Subcutaneous abdominal adipose tissue (tissue), 5 donors: ENCODE results near the gene MYBBP1A.

Experiments used
- H3K27ac ChIP-seq: one replicate; pipeline ENCODE4 v1.7.0; 2013; ENCODE audit warnings: low read depth, mild to moderate bottlenecking, inconsistent platforms, low read length, moderate library complexity
- H3K27me3 ChIP-seq, 5 donors: one replicate each; pipeline ENCODE4 v1.7.0; 2013; ENCODE audit warnings: low read length in 5 of 5, inconsistent platforms in 1 of 5; ENCODE audit not compliant: control insufficient read depth in 5 of 5, insufficient read depth in 4 of 5
- H3K36me3 ChIP-seq, 5 donors: one replicate each; pipeline ENCODE4 v1.7.0; 2013; ENCODE audit warnings: low read length in 5 of 5; ENCODE audit not compliant: control insufficient read depth in 5 of 5, insufficient read depth in 5 of 5
- H3K4me1 ChIP-seq, 5 donors: one replicate each; pipeline ENCODE4 v1.7.0; 2013; ENCODE audit warnings: low read length in 5 of 5, mild to moderate bottlenecking in 3 of 5, moderate library complexity in 1 of 5; ENCODE audit not compliant: control insufficient read depth in 5 of 5, insufficient read depth in 5 of 5
- H3K4me3 ChIP-seq, 5 donors: one replicate each; pipeline ENCODE4 v1.7.0; 2013; ENCODE audit warnings: low read length in 5 of 5, low read depth in 1 of 5
- H3K9ac ChIP-seq, 5 donors: one replicate each; pipeline ENCODE4 v1.7.0; 2013; ENCODE audit warnings: low read length in 5 of 5, mild to moderate bottlenecking in 4 of 5, moderate library complexity in 3 of 5
- H3K9me3 ChIP-seq, 5 donors: one replicate each; pipeline ENCODE4 v1.7.0; 2013; ENCODE audit warnings: low read length in 5 of 5; ENCODE audit not compliant: control insufficient read depth in 5 of 5
- donor health status: healthy.
- donor health status: healthy.
- donor health status: healthy.
- donor health status: healthy.
- donor health status: healthy.

Gene MYBBP1A

GRCh38 chr17:4560421-4560820, 5.2 kb upstream of the MYBBP1A start, which contains the start of gene GGT6:
TSS of gene GGT6 (minus strand) at chr17:4560577. CDS start at chr17:4560521, 56 bp downstream.
- Histone ChIP-seq H3K27me3 (no peaks in the 10 kb centered on the region), H3K4me3 (no peak within 1 kb of the TSS), H3K27ac (no peak within 1 kb of the TSS), H3K4me1 (peaks cover 0 to 16% (median 9%) of the 10 kb centered on the region in 5 donors), H3K9me3 (no peaks in the 10 kb centered on the region), H3K9ac (no peak within 1 kb of the TSS), H3K36me3 (no peaks in the 10 kb centered on the region)

- Histone ChIP-seq H3K4me1 (peaks cover 0 to 17% (median 10%) of the 10 kb centered on the region in 5 donors), H3K9ac (no peak overlapping the region), H3K27me3 (no peaks in the 10 kb centered on the region), H3K36me3 (no peaks in the 10 kb centered on the region), H3K27ac (no peak overlapping the region), H3K4me3 (no peak overlapping the region), H3K9me3 (no peaks in the 10 kb centered on the region)
These were observed 4.8 kb upstream of the MYBBP1A start for GRCh38 chr17:4559966-4560365.

DNA sequence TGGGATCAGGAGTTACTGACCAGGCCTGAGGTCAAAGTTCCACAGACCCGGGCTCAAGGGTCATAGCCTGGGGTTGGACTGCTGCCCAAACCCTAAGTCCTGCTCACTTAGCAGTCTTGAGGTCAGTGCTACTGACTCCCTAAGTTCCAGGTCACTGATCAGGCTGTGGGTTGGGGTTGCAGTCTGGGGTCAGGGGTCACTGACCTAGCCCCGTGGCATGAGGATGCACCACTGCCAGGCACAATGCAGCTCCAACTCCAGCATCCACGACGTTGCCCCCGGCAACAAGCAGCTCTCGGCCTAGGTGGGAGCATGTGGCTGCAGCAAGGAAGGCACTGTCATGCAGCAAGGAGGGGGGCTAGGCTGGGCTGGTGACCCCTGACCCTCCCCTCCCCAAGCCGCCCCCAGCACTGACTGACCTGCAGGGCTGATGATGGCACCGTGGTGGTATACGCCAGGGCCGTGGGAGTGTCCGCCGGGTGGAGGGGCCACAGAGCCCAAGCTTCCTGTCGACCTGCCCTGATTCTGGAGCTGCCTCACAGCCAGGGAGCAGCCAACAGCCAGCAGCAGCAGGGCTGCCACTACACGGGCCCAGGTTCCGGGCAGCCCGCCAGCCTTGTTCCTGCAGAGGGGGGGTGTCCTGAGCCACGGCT, 4.1 kb upstream of the MYBBP1A start:
- no peaks in the 10 kb centered on the region for H3K9me3 ChIP-seq
- no peak overlapping the region for H3K9ac ChIP-seq
- no peak overlapping the region for H3K27ac ChIP-seq
- H3K36me3 ChIP-seq = no peaks in the 10 kb centered on the region
- H3K27me3 ChIP-seq = no peaks in the 10 kb centered on the region
- H3K4me3 ChIP-seq = no peak overlapping the region
- H3K4me1 ChIP-seq = peaks cover 1 to 24% (median 17%) of the 10 kb centered on the region in 5 donors

GRCh38 chr17:4558347-4558971, 3.3 kb upstream of the MYBBP1A start:
- no peak overlapping the region for H3K4me3 ChIP-seq
- peaks cover 0 to 5% (median 4%) of the 10 kb centered on the region in 5 donors for H3K36me3 ChIP-seq
- no peak overlapping the region for H3K27ac ChIP-seq
- no peak overlapping the region for H3K9ac ChIP-seq
- no peaks in the 10 kb centered on the region for H3K9me3 ChIP-seq
- H3K27me3 ChIP-seq = no peaks in the 10 kb centered on the region
- peaks cover 3 to 32% (median 23%) of the 10 kb centered on the region in 5 donors for H3K4me1 ChIP-seq

DNA sequence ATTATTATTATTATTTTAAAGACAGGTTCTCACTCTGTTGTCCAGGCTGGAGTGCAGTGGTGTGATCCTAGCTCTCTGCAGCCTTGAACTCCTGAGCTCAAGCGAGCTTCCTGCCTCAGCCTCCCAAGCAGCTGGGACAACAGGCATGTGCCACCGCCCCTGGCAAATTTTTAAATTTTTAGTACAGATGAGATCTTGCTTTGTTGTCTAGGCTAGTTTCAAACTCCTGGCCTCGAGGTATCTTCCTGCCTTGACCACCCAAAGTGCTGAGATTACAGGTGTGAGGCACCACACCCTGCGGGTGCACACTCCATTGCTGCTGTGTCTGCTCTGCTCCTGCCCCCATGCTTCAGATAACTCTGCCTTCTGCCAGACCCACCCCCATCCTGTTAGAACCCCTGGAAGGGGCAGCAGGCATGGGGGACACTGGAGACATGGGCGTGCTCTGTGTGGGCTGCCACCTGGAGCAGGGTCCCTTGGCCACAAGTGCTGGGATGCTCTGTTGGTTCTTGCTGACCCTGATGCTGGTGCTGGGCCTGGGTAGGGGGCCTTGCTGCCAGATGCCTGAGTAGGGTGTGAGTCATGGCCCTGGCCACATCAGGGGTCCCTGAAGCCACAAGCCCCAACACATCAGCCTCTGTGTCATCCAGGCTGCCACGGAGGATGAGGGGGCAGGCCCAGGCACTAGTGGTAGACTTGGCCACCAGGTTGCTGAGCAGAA, 2.6 kb upstream of the MYBBP1A start:
- Histone ChIP-seq H3K4me3 (no peak overlapping the region), H3K27ac (no peak overlapping the region), H3K9ac (no peak overlapping the region), H3K9me3 (no peaks in the 10 kb centered on the region), H3K4me1 (peaks cover 3 to 33% (median 23%) of the 10 kb centered on the region in 5 donors), H3K36me3 (peaks cover 0 to 11% (median 10%) of the 10 kb centered on the region in 5 donors), H3K27me3 (no peaks in the 10 kb centered on the region)

DNA sequence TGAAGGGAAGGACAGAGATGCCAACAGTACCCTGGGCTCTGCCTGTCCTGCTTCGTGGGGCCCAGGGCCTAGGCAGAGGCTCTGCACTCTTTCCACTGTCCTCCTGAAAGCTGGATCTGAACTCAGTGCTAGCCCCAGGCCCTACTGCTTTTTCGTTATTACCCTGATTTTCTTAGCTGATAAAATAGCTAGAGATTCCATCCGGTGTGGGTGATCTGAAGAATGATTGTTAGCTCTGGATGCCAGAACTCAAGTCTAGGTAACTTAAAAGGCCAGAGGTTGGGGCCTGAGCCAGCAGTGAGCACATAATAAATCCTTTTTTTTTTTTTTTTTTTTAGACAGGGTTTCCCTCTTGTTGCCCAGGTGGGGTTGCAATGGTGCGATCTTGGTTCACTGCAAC, 1.8 kb upstream of the MYBBP1A start:
- H3K27me3 ChIP-seq = no peaks in the 10 kb centered on the region
- H3K4me3 ChIP-seq = no peak overlapping the region
- H3K9ac ChIP-seq = no peak overlapping the region
- H3K36me3 ChIP-seq = peaks cover 0 to 18% (median 15%) of the 10 kb centered on the region in 5 donors
- H3K9me3 ChIP-seq = no peaks in the 10 kb centered on the region
- peaks cover 3 to 33% (median 23%) of the 10 kb centered on the region in 5 donors for H3K4me1 ChIP-seq
- no peak overlapping the region for H3K27ac ChIP-seq

- H3K36me3 ChIP-seq = peaks cover 0 to 27% (median 22%) of the 10 kb centered on the region in 5 donors
- no peaks in the 10 kb centered on the region for H3K9me3 ChIP-seq
- peaks cover 3 to 33% (median 23%) of the 10 kb centered on the region in 5 donors for H3K4me1 ChIP-seq
- H3K9ac ChIP-seq = peak overlapping the region; percentile 48 to 81 (median 74)
- H3K4me3 ChIP-seq = peak overlapping the region; percentile 86 to 95 (median 89)
- H3K27me3 ChIP-seq = no peaks in the 10 kb centered on the region
- H3K27ac ChIP-seq = peak overlapping the region; percentile 77
These were observed 932 bp upstream of the MYBBP1A start for GRCh38 chr17:4555873-4556759.

DNA sequence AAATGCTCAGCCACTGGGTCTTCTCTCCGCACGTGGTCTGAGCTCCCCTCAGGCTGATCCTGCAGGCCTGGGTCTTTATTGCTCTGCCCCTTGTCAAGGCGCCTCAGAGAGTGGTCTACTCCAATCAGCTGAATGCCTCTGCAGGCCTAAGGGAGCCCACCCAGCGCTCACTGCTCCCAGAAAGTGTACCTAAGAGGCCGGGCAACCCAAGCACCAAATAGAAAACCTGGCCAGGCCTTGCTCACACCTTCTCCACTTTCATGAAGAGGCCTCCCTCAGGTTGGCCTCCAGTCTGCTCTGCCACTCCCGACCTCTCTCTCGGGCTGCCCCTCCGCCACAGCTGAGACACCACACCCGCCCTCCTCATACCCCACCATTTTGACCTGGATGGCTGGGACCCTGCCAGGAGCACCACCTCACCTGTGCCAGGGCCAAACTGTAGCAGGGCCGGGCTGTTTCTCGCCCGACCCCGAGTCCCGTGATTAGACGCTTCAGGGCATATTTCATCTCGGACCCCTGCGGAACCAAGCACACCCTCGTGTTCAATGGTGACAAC, 665 bp downstream of the MYBBP1A start:
- Histone ChIP-seq H3K4me1 (peaks cover 3 to 27% (median 23%) of the 10 kb centered on the region in 5 donors), H3K9me3 (no peaks in the 10 kb centered on the region), H3K27me3 (no peaks in the 10 kb centered on the region), H3K4me3 (peak overlapping the region; percentile 61 to 95 (median 87)), H3K36me3 (peaks cover 0 to 42% (median 38%) of the 10 kb centered on the region in 5 donors), H3K9ac (peak overlapping the region in 4 of 5 donors; percentile 52 to 81 (median 74)), H3K27ac (peak overlapping the region; percentile 77)

- H3K36me3 ChIP-seq = peaks cover 0 to 51% (median 47%) of the 10 kb centered on the region in 5 donors
- no peak overlapping the region for H3K27ac ChIP-seq
- no peak overlapping the region for H3K4me3 ChIP-seq
- peaks cover 3 to 27% (median 23%) of the 10 kb centered on the region in 5 donors for H3K4me1 ChIP-seq
- H3K27me3 ChIP-seq = no peaks in the 10 kb centered on the region
- H3K9ac ChIP-seq = no peak overlapping the region
- H3K9me3 ChIP-seq = no peaks in the 10 kb centered on the region
These were observed 1.5 kb downstream of the MYBBP1A start for GRCh38 chr17:4553669-4554068.
